A549 treated with AZD2906 at 1 μM for 4 hours (cell line): ENCODE data around the gene CFAP68. TPM values are rescaled to one million over a fixed set of nuclear protein-coding genes. Genes with fewer than 3 reads are reported as not detected.

Experiments used
- total RNA-seq: library from RNA; stranded (reverse); fragments of 200-300 nt; extraction: Qiagen RNA extraction; gene quantifications from 5 replicates; pipeline ENCODE4 v1.2.3, GENCODE V29; 2022

The CFAP68 gene, protein sequence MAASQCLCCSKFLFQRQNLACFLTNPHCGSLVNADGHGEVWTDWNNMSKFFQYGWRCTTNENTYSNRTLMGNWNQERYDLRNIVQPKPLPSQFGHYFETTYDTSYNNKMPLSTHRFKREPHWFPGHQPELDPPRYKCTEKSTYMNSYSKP
- 30.2 to 35.4 TPM (median 31.7 TPM) in 5 replicates for total RNA-seq

DNA sequence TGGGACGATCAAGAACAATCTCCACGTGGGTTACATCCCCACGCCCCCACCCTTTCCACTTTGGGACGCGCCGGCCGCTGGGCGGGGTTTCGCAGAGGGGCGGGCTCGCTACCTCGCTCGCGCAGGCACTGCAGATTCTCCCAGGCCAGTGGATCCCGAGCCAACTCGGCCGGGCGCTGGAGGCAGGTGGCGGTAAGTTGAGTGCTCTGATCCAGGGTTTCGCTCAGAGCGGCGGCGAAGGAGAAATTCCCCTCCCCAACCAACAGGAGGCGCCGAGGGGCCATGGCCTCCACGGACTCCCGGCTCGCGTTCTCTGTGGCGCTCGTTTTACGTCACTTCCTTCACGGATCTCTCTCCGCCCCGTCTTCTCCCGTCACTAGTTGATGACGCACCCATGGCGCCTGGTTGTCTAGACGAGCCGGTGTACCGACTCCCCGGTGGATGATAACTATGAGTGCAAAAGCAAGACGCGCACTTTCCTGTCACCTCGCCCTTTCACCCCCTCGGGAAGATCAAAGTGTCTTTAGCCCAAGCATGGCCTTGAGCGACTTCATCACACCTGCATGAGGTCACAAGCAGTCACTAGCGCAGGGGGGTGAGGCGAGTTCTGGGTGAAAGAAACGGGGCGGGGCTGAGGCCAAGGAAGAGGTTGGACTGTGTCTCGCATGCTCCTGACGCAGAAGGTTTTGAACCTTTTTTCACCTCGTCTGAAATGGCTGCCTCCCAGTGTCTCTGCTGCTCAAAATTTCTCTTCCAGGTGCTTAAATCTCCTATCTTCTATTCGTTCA, at the start of gene CFAP68, which contains the start of gene FDXACB1:
Gene CFAP68 (plus strand): TSS at position 693 of the 788 bp plus-strand sequence. CDS start 20 bp downstream, at position 713.
Gene FDXACB1 (minus strand): TSS at position 317 of the 788 bp plus-strand sequence. CDS start 33 bp downstream, at position 284.

DNA sequence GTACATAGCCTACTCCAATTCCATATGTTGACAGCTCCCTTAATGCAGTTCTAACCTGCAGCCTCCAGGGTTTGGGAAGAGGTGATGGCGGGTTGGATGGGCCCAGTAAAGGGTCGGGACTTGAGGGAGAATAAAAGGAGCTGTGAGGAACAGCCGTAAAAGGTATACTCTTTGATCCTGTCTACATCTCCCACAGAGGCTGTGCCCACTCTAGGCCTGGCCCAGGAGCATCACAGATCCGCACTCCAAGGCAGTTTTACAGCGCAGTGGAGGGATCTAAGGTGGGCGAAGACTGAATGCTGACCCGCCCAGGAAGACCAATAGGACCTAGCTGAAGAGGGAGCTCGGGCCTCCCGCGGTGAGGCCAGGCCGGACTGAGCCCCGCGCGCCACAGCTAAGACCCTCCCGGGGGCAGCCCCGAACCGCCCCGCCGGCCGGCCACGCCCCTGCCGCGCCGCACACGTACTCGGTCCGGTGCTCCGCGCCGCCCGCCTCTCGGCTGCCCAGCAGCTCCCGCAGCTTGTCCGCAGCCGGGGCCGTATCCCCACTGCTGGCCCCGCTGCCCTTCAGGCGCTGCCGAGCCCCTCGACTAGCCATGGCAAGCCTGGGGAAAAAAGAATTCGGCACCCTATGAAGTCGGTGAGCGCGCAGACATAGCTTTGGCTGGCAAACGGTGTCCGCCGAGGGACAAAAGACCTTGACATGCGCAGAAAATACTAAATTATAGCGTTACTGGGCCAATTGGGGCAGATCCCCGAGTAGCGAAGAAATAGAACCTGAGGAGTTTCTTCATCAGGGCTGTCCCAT, 8.3 kb upstream of the CFAP68 start, which contains the start of gene ALG9:
Gene ALG9 (minus strand): TSS at position 696 of the 807 bp plus-strand sequence. CDS start 99 bp downstream, at position 597.

GRCh38 chr11:111911563-111912401, 32.4 kb downstream of the CFAP68 start, which contains the start of gene CRYAB:
TSS of gene CRYAB (minus strand) at chr11:111911770. CDS start at chr11:111911724, 46 bp downstream.

GRCh38 chr11:111912535-111912934, 33.2 kb downstream of the CFAP68 start, which contains the start of gene HSPB2:
TSS of gene HSPB2 (plus strand) at chr11:111912734. CDS start at chr11:111912830, 96 bp downstream.

DNA sequence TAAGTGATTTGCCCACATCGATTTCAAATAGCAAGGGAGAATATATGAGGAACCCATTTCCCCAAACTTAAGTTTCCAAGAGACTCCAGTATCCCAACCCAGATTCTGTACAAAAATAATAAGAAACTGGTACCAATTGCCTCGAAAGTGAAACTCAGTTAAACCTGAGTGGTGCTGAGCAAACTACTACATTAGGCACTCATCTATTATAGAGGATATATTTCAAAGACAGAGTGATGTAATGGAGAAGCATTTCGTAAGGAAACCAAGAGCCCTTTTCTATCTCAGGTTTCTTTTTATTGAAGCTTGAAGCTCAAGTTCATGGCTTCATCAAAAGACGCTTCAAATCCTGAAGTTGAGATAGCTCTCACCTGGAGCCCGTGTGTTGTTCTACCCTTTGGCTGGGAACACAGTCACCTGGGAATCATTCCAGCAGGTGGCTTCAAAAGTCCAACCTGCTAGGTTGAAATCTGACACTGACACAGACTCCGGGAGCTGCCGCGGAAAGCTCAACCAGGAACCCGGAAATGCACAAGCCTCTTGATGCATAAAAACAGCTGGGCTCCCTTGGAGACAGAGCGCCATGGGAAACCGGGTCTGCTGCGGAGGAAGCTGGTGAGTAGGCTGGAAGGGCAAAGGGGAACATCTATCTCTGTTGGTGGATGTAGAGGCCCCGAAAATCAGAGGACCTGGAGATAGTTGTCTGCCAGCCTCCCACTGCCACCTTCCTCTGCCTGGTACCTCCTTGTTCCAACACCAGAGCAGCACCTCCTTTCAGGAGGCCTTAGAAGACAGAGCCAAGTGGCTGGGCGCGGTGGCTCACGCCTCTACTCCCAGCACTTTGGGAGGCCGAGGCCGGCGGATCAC, 39.3 kb downstream of the CFAP68 start, which contains the start of gene C11orf52:
Gene C11orf52 (plus strand): TSS at position 524 of the 867 bp plus-strand sequence. CDS start 60 bp downstream, at position 584.

Other genes with a start within 250 kb of the CFAP68 start
- 15.2 to 22.7 TPM (median 18.9 TPM) in 5 replicates for gene PPP2R1B, start 113.2 kb upstream of the CFAP68 start, total RNA-seq
- gene ALG9, start 8.0 kb upstream of the CFAP68 start, total RNA-seq: 18.6 to 21.2 TPM (median 19.2 TPM) in 5 replicates
- gene FDXACB1, start 376 bp upstream of the CFAP68 start, total RNA-seq: 1.4 to 1.6 TPM (median 1.5 TPM) in 5 replicates
- gene CRYAB, start 32.2 kb downstream of the CFAP68 start, total RNA-seq: 12.8 to 27.1 TPM (median 15.4 TPM) in 5 replicates
- gene HSPB2, start 33.2 kb downstream of the CFAP68 start, total RNA-seq: not detected in 5 replicates
- 0.12 to 0.31 TPM (median 0.21 TPM) in 4 of 5 replicates, not detected in the other for gene C11orf52, start 39.4 kb downstream of the CFAP68 start, total RNA-seq
- gene DIXDC1, start 57.8 kb downstream of the CFAP68 start, total RNA-seq: 5.6 to 9.5 TPM (median 8.2 TPM) in 5 replicates
- gene DLAT, start 145.9 kb downstream of the CFAP68 start, total RNA-seq: 23.6 to 34.4 TPM (median 28.1 TPM) in 5 replicates
- gene PIH1D2, start 194.5 kb downstream of the CFAP68 start, total RNA-seq: 0.61 to 1.3 TPM (median 0.86 TPM) in 5 replicates
- gene NKAPD1, start 194.8 kb downstream of the CFAP68 start, total RNA-seq: 12.3 to 21.3 TPM (median 14.9 TPM) in 5 replicates
- 61.4 to 72.8 TPM (median 68.1 TPM) in 5 replicates for gene TIMM8B, start 207.2 kb downstream of the CFAP68 start, total RNA-seq
- 63.4 to 89.6 TPM (median 68.7 TPM) in 5 replicates for gene SDHD, start 207.3 kb downstream of the CFAP68 start, total RNA-seq